ENCODE measurements around the gene CREBBP.
A peak's percentile ranks its signal among the peaks of the same experiment; 100 is the strongest.

The CREBBP gene

DNA sequence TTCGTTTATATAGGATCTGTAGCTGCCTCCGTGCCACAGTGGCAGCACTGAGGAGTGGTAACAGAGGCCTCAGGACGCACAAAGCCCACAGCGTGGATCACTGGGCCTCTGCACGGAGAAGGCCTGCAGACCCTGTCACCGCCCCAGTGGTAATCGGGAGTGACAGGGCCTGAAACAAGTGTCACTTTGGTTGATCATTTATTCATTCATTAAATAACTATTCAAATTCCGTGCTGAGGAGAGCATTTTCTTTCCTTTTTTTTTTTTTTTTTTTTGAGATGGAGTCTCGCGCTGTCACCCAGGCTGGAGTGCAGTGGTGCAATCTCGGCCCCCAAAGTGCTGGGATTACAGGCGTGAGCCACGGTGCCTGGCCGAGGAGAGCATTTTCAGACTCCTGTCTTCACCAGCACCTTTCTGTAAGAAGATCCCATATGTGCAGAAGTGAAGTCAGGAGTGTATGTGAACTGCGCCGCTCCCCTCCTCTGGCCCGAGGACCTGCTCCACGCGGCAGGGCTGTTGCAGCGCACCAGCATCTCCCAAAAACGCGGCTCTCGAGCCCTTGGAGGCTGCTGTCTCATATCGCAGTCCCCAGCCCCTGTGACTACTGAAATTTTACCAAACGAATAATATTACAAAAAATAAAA is 118.3 kb downstream of the CREBBP start:
- Histone ChIP-seq H3K4me3 (ENCODE audit: low read depth, low read length) (no peak overlapping the region), H3K9me3 (no peaks in the 10 kb centered on the region), H3K4me1 (peaks cover 7% of the 10 kb centered on the region), H3K27me3 (no peaks in the 10 kb centered on the region), H3K36me3 (peaks cover 57% of the 10 kb centered on the region)
- peak; percentile 31 for DNase-seq
- TF ChIP-seq CTCF (IDR thresholded peaks at IDR 0.05; ENCODE audit: low read depth, low read length), result no peak

DNA sequence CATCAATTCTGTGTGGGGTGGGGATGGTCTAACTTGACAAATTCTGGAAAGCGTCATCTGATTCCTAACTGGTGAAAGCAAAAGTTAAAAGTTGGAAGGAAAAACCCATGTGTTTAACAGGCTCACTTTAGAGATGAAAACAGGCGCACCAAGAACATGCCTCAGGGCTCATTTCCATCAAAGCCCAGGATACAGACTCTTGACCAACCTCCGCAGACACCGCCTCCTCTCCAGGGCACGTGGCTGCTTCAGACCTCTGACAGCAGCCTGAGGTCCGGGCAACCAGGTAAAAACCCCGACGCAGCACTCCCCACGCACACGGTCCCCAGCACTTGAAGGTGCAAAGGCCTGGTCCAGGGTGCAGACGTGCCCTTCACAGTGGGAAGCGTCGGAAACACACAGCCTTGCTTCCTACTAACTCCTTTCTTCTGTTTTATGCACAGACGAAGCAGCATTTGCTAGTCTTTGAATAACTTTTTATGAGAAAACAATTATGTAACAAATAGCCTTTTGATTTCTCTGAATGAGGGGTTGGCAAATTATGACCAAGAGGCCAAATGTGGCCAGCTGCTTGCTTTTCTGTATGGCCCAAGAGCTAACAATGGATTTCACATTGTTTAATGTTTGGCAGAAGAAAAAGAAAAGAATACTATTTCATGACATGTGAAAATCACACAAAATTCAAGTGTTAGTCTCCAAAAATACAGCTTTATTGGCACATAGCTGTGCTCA is 119.0 kb downstream of the CREBBP start:
- no peak for TF ChIP-seq CTCF (IDR thresholded peaks at IDR 0.05; ENCODE audit: low read depth, low read length)
- Histone ChIP-seq H3K4me1 (peaks cover 7% of the 10 kb centered on the region), H3K36me3 (peaks cover 55% of the 10 kb centered on the region), H3K9me3 (no peaks in the 10 kb centered on the region), H3K4me3 (ENCODE audit: low read depth, low read length) (no peak overlapping the region), H3K27me3 (no peaks in the 10 kb centered on the region)
- DNase-seq, result peak; percentile 81

DNA sequence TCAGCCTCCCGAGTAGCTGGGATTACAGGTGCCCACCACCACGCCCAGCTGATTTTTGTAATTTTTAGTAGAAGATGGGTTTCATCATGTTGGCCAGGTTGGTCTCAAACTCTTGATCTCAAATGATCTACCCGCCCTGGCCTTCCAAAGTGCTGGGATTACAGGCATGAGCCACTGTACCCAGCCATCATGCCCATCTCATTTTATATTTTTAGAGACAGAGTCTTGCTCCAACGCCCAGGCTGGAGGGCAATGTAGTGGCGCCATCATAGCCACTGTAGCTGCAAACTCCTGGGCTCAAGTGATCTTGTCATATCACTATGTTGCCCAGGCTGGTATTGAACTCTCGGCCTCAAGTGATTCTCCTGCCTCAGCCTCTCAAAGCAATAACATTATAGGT is 120.0 kb downstream of the CREBBP start:
- no peak for TF ChIP-seq CTCF (IDR thresholded peaks at IDR 0.05; ENCODE audit: low read depth, low read length)
- Histone ChIP-seq H3K36me3 (peaks cover 55% of the 10 kb centered on the region), H3K9me3 (no peaks in the 10 kb centered on the region), H3K4me3 (ENCODE audit: low read depth, low read length) (no peak overlapping the region), H3K27me3 (no peaks in the 10 kb centered on the region), H3K4me1 (peaks cover 7% of the 10 kb centered on the region)
- DNase-seq, result no peak

DNA sequence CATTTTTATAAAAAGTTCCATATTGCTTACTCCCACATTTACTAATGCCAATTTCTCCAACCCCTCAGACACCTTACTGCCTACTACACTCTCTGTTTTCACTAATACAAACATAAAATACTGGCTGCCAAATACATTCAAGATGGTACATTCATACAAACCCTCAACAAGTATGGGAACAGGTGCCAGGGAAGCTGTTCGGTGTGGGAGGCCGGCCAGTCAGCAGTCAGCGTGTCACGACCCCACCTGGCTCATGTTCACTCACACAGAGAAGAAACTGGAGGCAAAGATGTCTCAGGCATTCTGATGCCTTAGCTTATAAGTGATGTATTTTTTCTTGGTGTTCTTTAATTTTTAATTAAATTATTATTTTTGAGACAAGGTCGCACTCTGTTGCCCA is 120.8 kb downstream of the CREBBP start:
- Histone ChIP-seq H3K27me3 (no peaks in the 10 kb centered on the region), H3K4me1 (peaks cover 7% of the 10 kb centered on the region)
- no peak for TF ChIP-seq CTCF (IDR thresholded peaks at IDR 0.05; ENCODE audit: low read depth, low read length)

DNA sequence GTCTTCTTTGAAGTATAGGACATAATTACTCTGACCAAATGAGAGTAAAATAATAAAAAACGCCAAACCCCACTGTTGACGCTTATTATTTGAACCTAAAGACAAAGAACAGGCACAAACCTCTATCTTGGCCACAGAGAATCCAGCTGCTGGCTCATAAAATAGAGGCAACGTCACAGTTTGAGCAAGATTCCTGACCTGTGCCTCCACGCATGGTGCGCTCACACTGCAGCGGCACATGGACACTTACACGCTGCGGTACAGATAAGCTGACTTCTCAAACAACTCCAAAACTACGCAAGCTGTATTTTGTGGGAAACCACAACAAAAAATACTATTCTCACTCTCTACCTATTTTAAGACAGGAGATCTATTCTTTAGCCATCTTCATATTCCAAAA is 124.4 kb downstream of the CREBBP start:
- DNase-seq, result no peak
- peaks cover 49% of the 10 kb centered on the region for H3K36me3 ChIP-seq
- no peak for TF ChIP-seq CTCF (IDR thresholded peaks at IDR 0.05; ENCODE audit: low read depth, low read length)

More for the DNA sequence above, 120.8 kb downstream of the CREBBP start:
- no peak for DNase-seq
- H3K9me3 ChIP-seq, result no peaks in the 10 kb centered on the region
- H3K36me3 ChIP-seq, result peaks cover 53% of the 10 kb centered on the region
- no peak overlapping the region for H3K4me3 ChIP-seq (ENCODE audit: low read depth, low read length)

DNA sequence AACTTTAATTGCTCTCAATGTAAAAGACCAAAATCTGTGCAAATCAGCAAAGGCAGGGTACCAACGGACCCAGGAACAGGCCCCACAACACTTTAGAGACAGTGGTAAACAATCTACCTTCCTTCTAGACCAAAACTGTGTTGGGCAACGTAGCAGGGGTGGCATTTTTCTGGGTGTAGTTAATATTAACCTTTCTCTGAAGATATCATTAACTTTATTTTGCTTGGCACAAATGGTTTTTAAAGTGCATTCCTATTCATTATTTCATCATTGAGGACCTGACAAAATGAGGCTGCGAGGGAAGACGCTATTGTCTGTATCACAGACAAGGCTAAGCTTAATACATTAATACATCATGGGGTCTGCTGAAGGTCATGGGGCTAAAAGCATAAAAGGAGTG is 125.3 kb downstream of the CREBBP start:
- TF ChIP-seq CTCF (IDR thresholded peaks at IDR 0.05; ENCODE audit: low read depth, low read length), result no peak

More for the DNA sequence above, 124.4 kb downstream of the CREBBP start:
- Histone ChIP-seq H3K27me3 (no peaks in the 10 kb centered on the region), H3K9me3 (no peaks in the 10 kb centered on the region), H3K4me3 (ENCODE audit: low read depth, low read length) (no peak overlapping the region), H3K4me1 (peaks cover 3% of the 10 kb centered on the region; the same call in 1 of the 2 replicates)

More for the DNA sequence above, 125.3 kb downstream of the CREBBP start:
- no peak for DNase-seq
- H3K36me3 ChIP-seq, result peaks cover 45% of the 10 kb centered on the region
- no peaks in the 10 kb centered on the region for H3K27me3 ChIP-seq
- H3K4me3 ChIP-seq (ENCODE audit: low read depth, low read length), result no peak overlapping the region
- no peaks in the 10 kb centered on the region; the same call in 1 of the 2 replicates for H3K4me1 ChIP-seq
- no peaks in the 10 kb centered on the region for H3K9me3 ChIP-seq
